ENCODE data around the gene COX6A1.

Gene COX6A1

GRCh38 chr12:120437735-120438494 lies at the start of gene COX6A1:
Gene COX6A1 (plus strand): TSS chr12:120438113. CDS start chr12:120438127, 14 bp downstream.
- Histone ChIP-seq H3K4me1 (ENCODE audit: low read length) (peaks cover 18% of the 10 kb centered on the region), H2AFZ (ENCODE audit: low read depth, low read length) (peak within 1 kb of the TSS; percentile 98), H3K79me2 (ENCODE audit: low read length) (peaks cover 43% of the 10 kb centered on the region), H3K9ac (ENCODE audit: low read length) (peak within 1 kb of the TSS; percentile 85), H3K9me3 (ENCODE audit: insufficient read depth, low read length) (no peaks in the 10 kb centered on the region), H3K4me3 (ENCODE audit: low read length) (peak within 1 kb of the TSS; percentile 97), H3K36me3 (replicated peaks; ENCODE audit: low read depth, low read length) (peaks cover 7% of the 10 kb centered on the region), H4K20me1 (ENCODE audit: insufficient read depth, low read length) (peaks cover 5% of the 10 kb centered on the region; the same call in 1 of the 2 replicates), H3K27ac (ENCODE audit: low read length) (peak within 1 kb of the TSS; percentile 47), H3K4me2 (ENCODE audit: low read length) (peak within 1 kb of the TSS; percentile 98), H3K27me3 (ENCODE audit: low read depth, low read length) (no peaks in the 10 kb centered on the region)
- TF ChIP-seq EZH2phosphoT487 (IDR thresholded peaks at IDR 0.05; ENCODE audit: low read depth): no peak

GRCh38 chr12:120388691-120389481 lies 49.0 kb upstream of the COX6A1 start:
- no peak for TF ChIP-seq CTCF (IDR thresholded peaks at IDR 0.05; ENCODE audit: low read depth, low read length)
- TF ChIP-seq EZH2phosphoT487 (IDR thresholded peaks at IDR 0.05; ENCODE audit: low read depth): no peak
- Histone ChIP-seq H3K4me1 (ENCODE audit: low read length) (no peaks in the 10 kb centered on the region), H3K9ac (ENCODE audit: low read length) (no peak overlapping the region), H4K20me1 (ENCODE audit: insufficient read depth, low read length) (no peaks in the 10 kb centered on the region), H3K4me3 (ENCODE audit: low read length) (no peak overlapping the region), H2AFZ (ENCODE audit: low read depth, low read length) (no peak overlapping the region), H3K36me3 (replicated peaks; ENCODE audit: low read depth, low read length) (no peaks in the 10 kb centered on the region), H3K79me2 (ENCODE audit: low read length) (no peaks in the 10 kb centered on the region), H3K9me3 (ENCODE audit: insufficient read depth, low read length) (no peaks in the 10 kb centered on the region), H3K27ac (ENCODE audit: low read length) (no peak overlapping the region), H3K4me2 (ENCODE audit: low read length) (no peak overlapping the region), H3K27me3 (ENCODE audit: low read depth, low read length) (no peaks in the 10 kb centered on the region)

- no peak overlapping the region for H3K4me3 ChIP-seq (ENCODE audit: low read length)
- no peak overlapping the region for H3K9ac ChIP-seq (ENCODE audit: low read length)
- H3K36me3 ChIP-seq (replicated peaks; ENCODE audit: low read depth, low read length): no peaks in the 10 kb centered on the region
- H3K9me3 ChIP-seq (ENCODE audit: insufficient read depth, low read length): no peaks in the 10 kb centered on the region
- TF ChIP-seq CTCF (IDR thresholded peaks at IDR 0.05; ENCODE audit: low read depth, low read length): no peak
- TF ChIP-seq EZH2phosphoT487 (IDR thresholded peaks at IDR 0.05; ENCODE audit: low read depth): no peak
- H3K27ac ChIP-seq (ENCODE audit: low read length): no peak overlapping the region
- no peak overlapping the region for H2AFZ ChIP-seq (ENCODE audit: low read depth, low read length)
- no peaks in the 10 kb centered on the region for H4K20me1 ChIP-seq (ENCODE audit: insufficient read depth, low read length)
- no peaks in the 10 kb centered on the region for H3K79me2 ChIP-seq (ENCODE audit: low read length)
- no peaks in the 10 kb centered on the region for H3K27me3 ChIP-seq (ENCODE audit: low read depth, low read length)
- no peak overlapping the region for H3K4me2 ChIP-seq (ENCODE audit: low read length)
- no peaks in the 10 kb centered on the region for H3K4me1 ChIP-seq (ENCODE audit: low read length)
These were observed 47.3 kb upstream of the COX6A1 start for GRCh38 chr12:120390540-120391120.

- no peaks in the 10 kb centered on the region for H3K36me3 ChIP-seq (replicated peaks; ENCODE audit: low read depth, low read length)
- no peak overlapping the region for H3K9ac ChIP-seq (ENCODE audit: low read length)
- no peaks in the 10 kb centered on the region for H3K27me3 ChIP-seq (ENCODE audit: low read depth, low read length)
- TF ChIP-seq EZH2phosphoT487 (IDR thresholded peaks at IDR 0.05; ENCODE audit: low read depth): no peak
- no peaks in the 10 kb centered on the region for H3K79me2 ChIP-seq (ENCODE audit: low read length)
- no peak overlapping the region for H3K27ac ChIP-seq (ENCODE audit: low read length)
- no peaks in the 10 kb centered on the region for H4K20me1 ChIP-seq (ENCODE audit: insufficient read depth, low read length)
- no peaks in the 10 kb centered on the region for H3K9me3 ChIP-seq (ENCODE audit: insufficient read depth, low read length)
- H3K4me3 ChIP-seq (ENCODE audit: low read length): no peak overlapping the region
- no peak overlapping the region for H3K4me2 ChIP-seq (ENCODE audit: low read length)
- 0 out of 2 replicates have a peak overlapping the region, but pooled peaks have one; percentile 13 for H2AFZ ChIP-seq (ENCODE audit: low read depth, low read length)
- peaks cover 17% of the 10 kb centered on the region for H3K4me1 ChIP-seq (ENCODE audit: low read length)
These were observed 43.2 kb upstream of the COX6A1 start for GRCh38 chr12:120394483-120395367.

Measured in OCI-LY3 (cell line).